ENCODE results near the gene SLC1A2. TPM values are rescaled to one million over a fixed set of nuclear protein-coding genes. Genes with fewer than 3 reads are reported as not detected.

Gene SLC1A2
- total and polyA plus RNA-seq, 2 experiments from 2014 or later = 0.70 to 2.8 TPM

DNA sequence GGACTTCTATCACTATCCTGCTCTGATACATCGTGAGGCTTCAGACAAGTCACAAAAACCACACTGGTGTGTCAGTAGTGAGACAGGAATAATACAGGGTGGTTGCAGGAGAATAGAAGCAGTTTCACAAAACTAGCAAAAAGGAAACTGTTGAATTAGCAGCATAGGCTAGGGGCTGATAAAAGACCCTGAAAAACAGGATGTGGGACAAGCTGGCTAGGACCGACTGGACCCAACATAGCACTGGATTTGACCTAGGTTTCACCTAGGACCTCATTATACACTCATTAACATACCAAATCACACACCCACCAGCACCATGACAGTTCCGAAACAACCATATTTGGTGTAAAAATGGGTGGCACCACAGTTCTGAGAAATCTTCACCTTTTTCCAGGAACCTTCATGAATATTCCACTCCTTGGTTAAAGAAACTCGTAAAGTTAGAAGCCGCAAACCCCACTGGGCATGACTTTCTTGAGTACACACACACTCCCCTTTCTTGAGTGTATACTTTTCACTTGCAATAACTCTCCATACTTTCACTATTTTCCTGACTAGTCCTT, 76.2 kb downstream of the SLC1A2 start:
- Histone ChIP-seq H3F3A (replicated peaks; ENCODE audit: low read depth) (no peaks in the 10 kb centered on the region), H3K27ac (ENCODE audit: low read depth) (no peak overlapping the region), H3K4me2 (no peak overlapping the region), H3K4me1 (ENCODE audit: insufficient read depth) (no peaks in the 10 kb centered on the region), H4K20me1 (replicated peaks; ENCODE audit: insufficient read depth) (no peaks in the 10 kb centered on the region), H3K9me2 (ENCODE audit: insufficient read depth) (no peaks in the 10 kb centered on the region), H3K79me2 (replicated peaks; ENCODE audit: insufficient read depth) (no peaks in the 10 kb centered on the region), H3K27me3 (ENCODE audit: insufficient read depth) (peaks cover 5% of the 10 kb centered on the region; the same call in 1 of the 2 replicates), H3K36me3 (ENCODE audit: insufficient read depth) (no peaks in the 10 kb centered on the region), H2AFZ (no peak overlapping the region), H3K4me3 (no peak overlapping the region)
- Mint-ChIP-seq H3K36me3 (ENCODE audit: low read depth) (no peaks in the 10 kb centered on the region), H3K27ac (no peak overlapping the region), H3K4me1 (peaks cover 15% of the 10 kb centered on the region; the same call in 2 of the 3 replicates), H3K9me3 (no peaks in the 10 kb centered on the region), H3K27me3 (ENCODE audit: insufficient read depth, low read depth, poor library complexity) (peaks cover 2% of the 10 kb centered on the region), H3K4me3 (no peak overlapping the region)
- ATAC-seq (no peak), DNase-seq (ENCODE audit: low spot score) (no peak)
- TF ChIP-seq, protein P1, sequence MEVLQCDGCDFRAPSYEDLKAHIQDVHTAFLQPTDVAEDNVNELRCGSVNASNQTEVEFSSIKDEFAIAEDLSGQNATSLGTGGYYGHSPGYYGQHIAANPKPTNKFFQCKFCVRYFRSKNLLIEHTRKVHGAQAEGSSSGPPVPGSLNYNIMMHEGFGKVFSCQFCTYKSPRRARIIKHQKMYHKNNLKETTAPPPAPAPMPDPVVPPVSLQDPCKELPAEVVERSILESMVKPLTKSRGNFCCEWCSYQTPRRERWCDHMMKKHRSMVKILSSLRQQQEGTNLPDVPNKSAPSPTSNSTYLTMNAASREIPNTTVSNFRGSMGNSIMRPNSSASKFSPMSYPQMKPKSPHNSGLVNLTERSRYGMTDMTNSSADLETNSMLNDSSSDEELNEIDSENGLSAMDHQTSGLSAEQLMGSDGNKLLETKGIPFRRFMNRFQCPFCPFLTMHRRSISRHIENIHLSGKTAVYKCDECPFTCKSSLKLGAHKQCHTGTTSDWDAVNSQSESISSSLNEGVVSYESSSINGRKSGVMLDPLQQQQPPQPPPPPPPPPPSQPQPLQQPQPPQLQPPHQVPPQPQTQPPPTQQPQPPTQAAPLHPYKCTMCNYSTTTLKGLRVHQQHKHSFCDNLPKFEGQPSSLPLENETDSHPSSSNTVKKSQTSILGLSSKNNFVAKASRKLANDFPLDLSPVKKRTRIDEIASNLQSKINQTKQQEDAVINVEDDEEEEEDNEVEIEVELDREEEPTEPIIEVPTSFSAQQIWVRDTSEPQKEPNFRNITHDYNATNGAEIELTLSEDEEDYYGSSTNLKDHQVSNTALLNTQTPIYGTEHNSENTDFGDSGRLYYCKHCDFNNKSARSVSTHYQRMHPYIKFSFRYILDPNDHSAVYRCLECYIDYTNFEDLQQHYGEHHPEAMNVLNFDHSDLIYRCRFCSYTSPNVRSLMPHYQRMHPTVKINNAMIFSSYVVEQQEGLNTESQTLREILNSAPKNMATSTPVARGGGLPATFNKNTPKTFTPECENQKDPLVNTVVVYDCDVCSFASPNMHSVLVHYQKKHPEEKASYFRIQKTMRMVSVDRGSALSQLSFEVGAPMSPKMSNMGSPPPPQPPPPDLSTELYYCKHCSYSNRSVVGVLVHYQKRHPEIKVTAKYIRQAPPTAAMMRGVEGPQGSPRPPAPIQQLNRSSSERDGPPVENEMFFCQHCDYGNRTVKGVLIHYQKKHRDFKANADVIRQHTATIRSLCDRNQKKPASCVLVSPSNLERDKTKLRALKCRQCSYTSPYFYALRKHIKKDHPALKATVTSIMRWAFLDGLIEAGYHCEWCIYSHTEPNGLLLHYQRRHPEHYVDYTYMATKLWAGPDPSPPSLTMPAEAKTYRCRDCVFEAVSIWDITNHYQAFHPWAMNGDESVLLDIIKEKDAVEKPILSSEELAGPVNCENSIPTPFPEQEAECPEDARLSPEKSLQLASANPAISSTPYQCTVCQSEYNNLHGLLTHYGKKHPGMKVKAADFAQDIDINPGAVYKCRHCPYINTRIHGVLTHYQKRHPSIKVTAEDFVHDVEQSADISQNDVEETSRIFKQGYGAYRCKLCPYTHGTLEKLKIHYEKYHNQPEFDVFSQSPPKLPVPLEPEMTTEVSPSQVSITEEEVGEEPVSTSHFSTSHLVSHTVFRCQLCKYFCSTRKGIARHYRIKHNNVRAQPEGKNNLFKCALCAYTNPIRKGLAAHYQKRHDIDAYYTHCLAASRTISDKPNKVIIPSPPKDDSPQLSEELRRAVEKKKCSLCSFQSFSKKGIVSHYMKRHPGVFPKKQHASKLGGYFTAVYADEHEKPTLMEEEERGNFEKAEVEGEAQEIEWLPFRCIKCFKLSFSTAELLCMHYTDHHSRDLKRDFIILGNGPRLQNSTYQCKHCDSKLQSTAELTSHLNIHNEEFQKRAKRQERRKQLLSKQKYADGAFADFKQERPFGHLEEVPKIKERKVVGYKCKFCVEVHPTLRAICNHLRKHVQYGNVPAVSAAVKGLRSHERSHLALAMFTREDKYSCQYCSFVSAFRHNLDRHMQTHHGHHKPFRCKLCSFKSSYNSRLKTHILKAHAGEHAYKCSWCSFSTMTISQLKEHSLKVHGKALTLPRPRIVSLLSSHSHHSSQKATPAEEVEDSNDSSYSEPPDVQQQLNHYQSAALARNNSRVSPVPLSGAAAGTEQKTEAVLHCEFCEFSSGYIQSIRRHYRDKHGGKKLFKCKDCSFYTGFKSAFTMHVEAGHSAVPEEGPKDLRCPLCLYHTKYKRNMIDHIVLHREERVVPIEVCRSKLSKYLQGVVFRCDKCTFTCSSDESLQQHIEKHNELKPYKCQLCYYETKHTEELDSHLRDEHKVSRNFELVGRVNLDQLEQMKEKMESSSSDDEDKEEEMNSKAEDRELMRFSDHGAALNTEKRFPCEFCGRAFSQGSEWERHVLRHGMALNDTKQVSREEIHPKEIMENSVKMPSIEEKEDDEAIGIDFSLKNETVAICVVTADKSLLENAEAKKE (CRISPR knock-in tag; IDR thresholded peaks at IDR 0.05) = no peak
- TF ChIP-seq EZH2phosphoT487 (IDR thresholded peaks at IDR 0.05; ENCODE audit: unreplicated experiment) (no peak), POLR2AphosphoS5 (IDR thresholded peaks at IDR 0.05; ENCODE audit: low read depth) (no peak), CREB1 (CRISPR knock-in tag; IDR thresholded peaks at IDR 0.05; ENCODE audit: low read depth) (no peak), EZH2 (IDR thresholded peaks at IDR 0.05; ENCODE audit: low read depth, unreplicated experiment) (no peak), ZNF331 (CRISPR knock-in tag; IDR thresholded peaks at IDR 0.05; ENCODE audit: low read depth) (no peak)
- TF ChIP-seq, protein P2, sequence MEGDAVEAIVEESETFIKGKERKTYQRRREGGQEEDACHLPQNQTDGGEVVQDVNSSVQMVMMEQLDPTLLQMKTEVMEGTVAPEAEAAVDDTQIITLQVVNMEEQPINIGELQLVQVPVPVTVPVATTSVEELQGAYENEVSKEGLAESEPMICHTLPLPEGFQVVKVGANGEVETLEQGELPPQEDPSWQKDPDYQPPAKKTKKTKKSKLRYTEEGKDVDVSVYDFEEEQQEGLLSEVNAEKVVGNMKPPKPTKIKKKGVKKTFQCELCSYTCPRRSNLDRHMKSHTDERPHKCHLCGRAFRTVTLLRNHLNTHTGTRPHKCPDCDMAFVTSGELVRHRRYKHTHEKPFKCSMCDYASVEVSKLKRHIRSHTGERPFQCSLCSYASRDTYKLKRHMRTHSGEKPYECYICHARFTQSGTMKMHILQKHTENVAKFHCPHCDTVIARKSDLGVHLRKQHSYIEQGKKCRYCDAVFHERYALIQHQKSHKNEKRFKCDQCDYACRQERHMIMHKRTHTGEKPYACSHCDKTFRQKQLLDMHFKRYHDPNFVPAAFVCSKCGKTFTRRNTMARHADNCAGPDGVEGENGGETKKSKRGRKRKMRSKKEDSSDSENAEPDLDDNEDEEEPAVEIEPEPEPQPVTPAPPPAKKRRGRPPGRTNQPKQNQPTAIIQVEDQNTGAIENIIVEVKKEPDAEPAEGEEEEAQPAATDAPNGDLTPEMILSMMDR (conservative IDR thresholded peaks at IDR 0.05; ENCODE audit: low read depth in 2 of 2) = no peak

Measured in GM23338 (cell line).